ENCODE measurements around the gene CLINT1. TPM values are rescaled to one million over a fixed set of nuclear protein-coding genes. Genes with fewer than 3 reads are reported as not detected.
"Not testable (repeated sequence)": the region's sequence is repeated elsewhere in the genome, so short reads cannot be mapped to it uniquely, and the experiment has no call there.

The CLINT1 gene
- total RNA-seq, 1 experiment from 2014 or later: 103 TPM

DNA sequence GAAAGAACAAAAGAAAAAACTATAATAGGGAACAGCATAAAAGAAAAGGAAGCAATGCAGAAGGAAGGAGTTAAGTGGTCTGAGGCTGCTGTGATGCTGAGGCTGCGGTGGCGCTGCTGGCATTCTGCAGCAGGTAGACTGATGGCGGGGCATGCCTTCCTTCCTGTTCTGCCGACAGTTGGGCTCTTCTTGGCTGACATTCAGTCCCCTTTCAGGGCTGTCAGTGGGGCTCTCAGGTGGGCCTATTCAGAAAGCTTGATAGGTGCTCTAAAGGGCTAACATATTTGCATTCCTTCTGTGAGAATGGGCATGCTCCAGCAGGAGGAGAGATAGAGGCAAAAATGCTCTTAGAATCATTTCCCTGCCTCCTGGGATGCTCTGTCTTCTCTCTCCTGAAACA, 5.1 kb upstream of the CLINT1 start:
- no peak for DNase-seq (ENCODE audit: extremely low read depth, low read depth)

DNA sequence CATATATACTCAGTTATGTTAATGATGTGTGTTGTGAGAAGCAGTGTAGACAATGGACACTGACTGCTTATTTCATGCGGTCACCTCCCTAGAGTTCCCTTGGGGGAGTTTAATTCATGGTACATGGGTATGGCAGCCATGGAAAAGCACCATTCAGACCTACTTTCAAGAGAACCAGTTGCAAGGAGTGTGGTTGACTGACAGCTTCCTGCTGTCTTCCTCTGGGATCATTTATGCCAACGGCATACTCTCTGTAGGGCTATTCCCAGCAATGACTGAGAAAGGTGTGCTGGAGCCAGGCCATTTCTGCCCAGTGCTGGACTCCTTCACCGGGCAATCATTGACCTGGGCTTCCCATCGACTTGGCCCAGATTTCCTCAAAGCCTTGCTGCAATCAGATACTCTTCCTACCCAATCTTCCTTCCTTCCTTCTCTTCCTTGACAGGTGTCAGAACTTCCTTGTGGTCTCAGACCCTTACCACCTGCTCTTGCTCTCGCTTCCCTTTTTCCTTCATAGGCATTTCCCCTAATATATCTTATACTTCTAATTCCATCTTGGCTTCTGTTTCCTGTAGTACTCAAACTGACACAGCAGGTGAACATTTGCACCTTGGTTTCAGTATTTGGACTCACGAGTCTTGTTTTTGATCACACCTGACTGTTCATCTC, 3.4 kb upstream of the CLINT1 start:
- DNase-seq (ENCODE audit: extremely low read depth, low read depth): no peak

DNA sequence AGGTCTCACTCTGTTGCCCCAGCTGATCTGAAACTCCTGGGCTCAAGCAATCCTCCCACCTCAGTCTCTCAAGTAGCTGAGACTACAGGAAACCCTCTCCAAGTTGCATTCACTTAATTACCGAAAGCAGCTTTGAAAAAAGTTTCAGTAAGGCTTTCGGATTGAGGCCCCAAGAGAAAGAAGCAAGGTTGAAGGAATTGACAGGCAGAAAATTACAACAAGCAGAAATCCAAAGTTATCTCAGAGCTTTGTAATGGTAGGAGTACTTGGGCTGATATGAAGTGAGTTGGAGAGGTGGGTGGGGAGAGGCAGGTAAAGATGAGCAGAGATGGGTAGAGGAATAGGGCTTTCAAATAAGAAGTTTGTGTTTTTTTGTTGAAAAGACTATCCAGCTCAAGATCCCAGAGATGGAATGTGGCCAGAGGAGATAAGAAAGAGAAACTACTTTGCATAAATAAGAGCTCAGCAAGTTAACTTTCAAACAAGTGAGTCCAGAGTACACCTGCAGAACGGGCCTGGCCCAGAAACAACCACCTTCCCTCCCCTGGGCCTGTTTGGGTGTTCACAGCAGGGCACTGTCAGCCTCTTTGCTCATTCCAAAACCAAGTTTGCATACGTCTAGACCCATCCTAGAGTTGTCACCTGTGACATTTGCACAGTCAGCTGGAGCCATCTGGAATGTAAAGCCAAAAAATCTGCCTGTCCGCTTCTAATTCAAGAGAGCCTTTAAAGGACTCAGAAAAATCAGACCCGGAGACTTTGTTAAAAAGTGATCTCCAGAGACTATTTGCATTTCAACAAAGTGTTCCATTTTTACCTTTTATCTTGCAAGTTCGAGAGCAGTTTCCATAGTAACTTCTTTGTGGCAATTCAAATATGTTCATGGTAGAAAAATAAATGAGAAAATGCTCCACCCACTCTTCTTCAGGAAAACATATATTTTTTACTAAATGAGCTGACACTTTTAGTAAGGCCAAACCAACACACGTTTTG, 2.2 kb upstream of the CLINT1 start:
- DNase-seq (ENCODE audit: extremely low read depth, low read depth): no peak

DNA sequence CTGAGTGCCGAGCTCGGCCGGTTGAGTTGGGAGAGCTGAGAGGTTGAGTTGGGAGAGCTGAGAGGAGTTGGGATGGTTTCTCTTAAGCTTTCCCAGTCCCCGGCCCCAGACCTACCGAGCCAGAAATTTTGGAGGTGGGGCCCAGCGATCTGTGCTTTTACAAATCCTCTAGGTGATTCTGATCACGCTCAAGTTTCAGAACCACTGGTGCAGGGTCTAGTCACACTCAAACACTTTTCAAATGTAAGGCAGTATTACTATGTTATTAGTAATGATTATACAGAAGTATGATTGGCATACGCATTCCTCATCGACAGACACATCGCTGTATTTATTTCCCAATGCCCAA, 256 bp upstream of the CLINT1 start:
- DNase-seq (ENCODE audit: extremely low read depth, low read depth): no peak

DNA sequence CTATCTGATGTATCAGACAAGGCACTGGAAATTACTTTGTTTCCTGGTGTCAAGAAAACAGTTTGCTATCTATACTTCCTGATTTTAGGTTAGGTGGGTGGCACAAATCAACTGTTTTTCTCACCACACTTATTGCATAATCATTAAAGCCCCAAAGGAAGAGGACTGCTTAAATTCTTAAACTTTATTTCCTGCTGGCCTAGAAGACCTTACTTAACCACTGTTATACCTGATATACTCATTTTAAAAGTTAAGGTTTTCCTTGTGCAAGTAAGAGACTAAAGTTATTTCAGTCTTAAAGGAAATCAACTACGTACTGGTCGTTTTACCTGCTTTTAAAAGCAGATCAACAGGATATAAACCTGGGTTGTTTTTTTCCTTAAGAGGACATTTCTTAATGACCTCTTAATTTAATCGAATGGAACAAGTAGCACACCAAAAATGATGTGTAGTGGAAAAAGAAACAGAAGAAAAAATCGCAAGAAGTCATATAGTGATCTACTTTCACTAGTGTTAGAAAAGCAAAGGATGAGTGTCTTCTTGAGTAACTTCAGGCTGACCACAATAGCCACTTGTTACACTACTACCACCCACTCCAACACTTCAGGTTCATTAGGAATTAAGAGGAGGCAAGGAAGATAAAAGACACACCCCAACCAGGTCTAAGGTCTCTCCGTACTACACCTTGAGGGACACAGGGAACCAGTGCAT, 974 bp downstream of the CLINT1 start:
- no peak for DNase-seq (ENCODE audit: extremely low read depth, low read depth)

DNA sequence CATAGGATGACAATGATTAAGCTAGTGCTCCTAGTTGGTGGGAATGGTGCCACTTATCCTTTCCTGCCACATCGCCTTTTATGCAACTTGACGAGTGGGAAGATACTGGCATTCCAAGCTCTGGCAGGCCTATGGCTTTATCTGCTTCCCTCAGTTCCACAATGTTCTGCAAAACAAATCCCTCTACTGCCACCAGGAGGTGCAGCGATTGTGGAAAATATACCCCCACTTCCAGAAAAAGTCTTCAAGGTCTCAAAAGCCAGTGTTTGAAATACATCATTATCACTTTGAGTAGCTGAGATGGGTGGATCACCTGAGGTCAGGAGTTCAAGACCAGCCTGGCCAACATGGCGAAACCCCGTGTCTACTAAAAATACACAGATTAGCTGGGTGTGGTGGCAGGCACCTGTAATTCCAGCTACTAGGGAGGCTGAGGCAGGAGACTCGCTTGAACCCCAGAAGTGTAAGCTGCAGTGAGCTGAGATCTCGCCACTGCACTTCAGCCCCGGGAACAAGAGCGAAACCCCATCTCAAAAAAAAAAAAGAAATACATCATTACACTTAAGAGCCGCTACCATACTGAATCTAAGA, 3.4 kb downstream of the CLINT1 start:
- peak; percentile 62 for DNase-seq (ENCODE audit: extremely low read depth, low read depth)

DNA sequence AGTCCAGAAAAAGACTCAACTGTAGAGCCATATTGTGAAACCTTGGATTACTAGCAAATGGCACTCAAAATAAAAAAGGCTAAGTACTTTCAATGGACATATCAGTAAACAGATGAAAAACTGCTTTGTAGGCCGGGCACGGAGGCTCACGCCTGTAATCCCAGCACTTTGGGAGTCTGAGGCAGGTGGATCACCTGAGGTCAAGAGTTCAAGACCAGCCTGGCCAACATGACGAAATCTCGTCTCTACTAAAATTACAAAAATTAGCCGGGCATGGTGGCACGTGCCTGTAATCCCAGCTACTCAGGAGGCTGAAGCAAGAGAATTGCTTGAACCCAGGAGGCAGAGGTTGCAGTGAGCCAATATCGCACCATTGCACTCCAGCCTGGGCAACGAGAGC, 5.6 kb downstream of the CLINT1 start:
- DNase-seq (ENCODE audit: extremely low read depth, low read depth): not testable (repeated sequence)

DNA sequence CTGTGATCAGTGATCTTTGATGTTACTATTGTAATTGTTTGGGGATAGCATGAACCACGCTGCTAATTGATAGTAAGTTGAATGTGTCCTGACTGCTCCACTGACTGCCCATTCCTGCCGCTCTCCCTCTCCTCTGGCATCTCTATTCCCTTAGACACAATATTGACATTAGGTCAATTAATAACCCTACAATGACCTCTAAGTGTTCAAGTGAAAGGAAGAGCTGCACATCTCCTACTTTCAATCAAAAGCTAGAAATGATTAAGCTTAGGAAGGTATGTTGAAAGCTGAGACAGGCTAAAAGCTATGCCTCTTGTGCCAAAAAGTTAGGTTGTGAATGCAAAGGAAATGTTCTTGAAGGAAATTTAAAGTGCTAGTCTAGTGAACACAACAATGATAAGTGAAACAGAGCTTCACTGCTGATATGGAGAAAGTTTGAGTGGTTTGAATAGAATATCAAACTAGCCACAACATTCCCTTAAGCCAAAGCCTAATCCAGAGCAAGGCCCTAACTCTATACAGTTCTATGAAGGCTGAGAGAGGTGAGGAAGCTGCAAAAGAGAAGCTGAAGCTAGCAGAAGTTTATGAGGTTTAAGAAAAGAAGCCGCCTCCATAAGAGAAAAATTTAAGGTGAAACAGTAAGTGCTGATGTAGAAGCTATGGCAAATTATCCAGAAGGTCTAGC, 12.9 kb downstream of the CLINT1 start:
- no peak for DNase-seq (ENCODE audit: extremely low read depth, low read depth)

DNA sequence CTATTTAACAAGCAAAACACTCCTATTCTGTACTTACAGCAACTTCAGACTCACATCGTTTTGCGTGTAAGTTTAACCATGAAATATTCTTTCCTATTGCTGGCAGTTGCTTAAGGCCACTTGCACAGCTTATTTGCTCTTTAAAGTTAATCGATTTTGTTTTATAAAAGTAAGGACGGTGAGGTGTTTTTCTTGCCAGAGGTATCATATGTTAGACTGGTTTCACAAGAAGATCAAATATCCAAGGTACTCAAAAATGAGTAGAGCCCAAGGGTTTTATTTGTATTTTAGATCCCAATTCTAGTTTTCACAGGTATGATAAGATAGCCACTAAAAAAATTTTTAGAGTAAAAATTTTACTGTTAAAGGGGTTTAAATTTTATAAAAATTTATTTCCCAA, 16.2 kb downstream of the CLINT1 start:
- no peak for DNase-seq (ENCODE audit: extremely low read depth, low read depth)

DNA sequence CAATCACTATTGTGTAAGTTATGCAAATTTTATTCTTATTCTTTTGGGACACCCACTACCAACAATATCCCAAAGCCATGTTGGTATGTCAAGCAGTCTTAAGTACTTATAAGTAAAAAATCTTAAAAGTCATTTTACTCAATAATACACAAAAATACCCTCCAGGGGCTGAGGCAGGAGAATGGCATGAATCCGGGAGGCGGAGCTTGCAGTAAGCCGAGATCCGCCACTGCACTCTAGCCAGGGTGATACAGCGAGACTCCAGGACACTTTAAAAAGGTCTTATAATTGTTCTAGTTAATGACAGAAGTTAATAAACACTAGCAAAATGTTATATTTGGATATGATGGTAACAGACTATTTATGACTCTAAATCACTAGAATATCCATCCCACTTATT, 16.8 kb downstream of the CLINT1 start:
- DNase-seq (ENCODE audit: extremely low read depth, low read depth): no peak

DNA sequence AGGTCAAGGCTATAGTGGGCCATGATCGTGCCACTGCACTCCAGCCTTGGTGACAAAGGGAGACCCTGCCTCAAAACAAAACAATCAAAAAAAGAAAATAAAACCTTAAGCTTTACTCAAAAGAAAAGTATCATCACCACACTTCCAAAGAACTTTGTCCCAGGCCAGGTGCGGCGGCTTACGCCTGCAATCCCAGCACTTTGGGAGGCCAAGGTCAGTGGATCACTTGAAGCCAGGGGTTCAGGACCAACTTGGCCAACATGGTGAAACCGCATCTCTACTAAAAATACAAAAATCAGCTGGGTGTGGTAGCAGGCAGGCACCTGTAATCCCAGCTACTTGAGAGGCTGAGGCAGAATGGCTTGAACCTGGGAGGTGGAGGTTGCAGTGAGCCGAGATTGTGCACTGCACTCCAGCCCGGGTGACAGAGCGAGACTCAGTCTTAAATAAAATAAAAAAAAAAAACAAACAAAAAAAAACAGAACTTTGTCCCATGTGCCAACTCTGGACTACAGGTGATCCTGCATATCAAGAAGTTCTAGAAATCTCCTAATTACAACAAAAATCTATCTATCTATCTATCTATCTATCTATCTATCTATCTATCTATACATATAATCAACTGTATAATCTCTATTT, 19.7 kb downstream of the CLINT1 start:
- DNase-seq (ENCODE audit: extremely low read depth, low read depth): no peak

DNA sequence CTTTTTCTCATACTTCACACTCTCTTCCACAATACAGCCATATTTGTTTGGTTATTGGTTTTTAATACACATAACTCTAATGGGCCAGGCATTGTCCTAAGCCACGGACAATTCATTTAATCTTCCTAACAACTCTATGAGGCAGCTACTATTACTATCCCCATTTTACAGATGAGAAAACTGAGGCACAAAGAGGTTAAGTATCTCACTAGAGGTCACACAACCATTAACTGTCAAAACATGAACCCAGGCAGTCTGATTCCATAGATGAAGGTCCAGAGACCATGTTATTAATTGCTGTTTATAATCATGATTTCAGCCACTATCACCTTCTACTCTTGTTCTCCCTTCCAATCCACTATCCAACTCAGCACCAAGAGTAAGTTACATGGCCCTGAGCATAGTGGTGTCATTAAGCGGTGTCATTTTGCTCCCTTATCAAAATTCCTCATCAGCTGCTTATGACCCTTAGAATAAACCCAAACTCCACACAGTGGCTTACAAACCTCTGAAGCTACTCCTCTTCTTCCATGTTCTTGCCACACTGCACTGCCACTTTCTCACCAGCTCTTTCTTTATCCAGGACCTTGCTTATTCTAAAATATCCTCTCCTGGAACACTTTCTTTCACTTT, 22.7 kb downstream of the CLINT1 start:
- DNase-seq (ENCODE audit: extremely low read depth, low read depth): no peak

DNA sequence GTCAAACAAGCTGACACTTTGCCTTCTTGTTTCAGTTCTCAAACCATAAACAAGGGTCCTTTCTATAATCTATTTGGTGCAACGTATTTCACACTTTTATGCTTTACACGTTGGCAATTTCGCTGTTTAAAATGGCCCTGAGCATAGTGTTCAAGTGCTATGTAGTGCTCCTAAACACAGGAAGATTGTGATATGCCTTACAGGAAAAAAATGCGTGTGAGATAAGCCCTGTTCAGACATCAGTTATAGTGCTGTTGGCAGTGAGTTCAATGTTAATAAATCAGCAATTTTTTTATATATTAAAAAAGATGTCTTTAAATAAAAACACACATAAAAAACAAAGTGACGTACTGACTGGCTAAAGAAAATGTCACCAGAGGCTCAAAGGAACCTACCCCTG, 23.9 kb downstream of the CLINT1 start:
- no peak for DNase-seq (ENCODE audit: extremely low read depth, low read depth)

DNA sequence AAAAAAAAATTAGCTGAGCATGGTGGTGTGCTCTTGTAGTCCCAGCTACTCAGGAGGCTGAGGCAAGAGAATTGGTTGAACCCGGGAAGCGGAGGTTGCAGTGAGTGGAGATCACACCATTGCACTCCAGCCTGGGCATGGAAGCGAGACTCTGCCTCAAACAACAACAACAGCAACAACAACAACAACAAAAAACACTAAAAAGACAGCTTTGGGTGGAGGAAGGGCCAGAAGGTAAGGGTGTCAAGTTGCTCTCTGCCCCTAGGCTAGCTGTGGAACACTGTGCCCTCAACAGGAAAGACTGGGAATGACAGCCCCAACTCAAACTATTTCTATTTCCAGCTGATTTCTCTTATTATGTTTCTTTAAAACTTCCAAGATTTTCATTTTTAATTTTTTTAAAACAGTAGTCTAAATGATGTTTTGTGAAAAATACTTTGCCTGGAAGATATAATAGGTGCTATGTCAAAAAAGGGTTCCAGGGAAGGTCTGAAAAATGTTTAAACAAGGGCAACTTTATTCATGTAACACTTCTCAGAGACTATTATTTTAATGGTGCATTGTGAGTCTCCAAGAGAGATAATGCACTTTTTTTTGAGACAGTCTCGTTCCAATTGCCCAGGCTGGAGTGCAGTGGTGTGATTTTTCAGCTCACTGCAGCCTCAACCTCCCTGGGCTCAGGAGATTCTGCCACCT, 29.9 kb downstream of the CLINT1 start:
- DNase-seq (ENCODE audit: extremely low read depth, low read depth): peak; percentile 17

DNA sequence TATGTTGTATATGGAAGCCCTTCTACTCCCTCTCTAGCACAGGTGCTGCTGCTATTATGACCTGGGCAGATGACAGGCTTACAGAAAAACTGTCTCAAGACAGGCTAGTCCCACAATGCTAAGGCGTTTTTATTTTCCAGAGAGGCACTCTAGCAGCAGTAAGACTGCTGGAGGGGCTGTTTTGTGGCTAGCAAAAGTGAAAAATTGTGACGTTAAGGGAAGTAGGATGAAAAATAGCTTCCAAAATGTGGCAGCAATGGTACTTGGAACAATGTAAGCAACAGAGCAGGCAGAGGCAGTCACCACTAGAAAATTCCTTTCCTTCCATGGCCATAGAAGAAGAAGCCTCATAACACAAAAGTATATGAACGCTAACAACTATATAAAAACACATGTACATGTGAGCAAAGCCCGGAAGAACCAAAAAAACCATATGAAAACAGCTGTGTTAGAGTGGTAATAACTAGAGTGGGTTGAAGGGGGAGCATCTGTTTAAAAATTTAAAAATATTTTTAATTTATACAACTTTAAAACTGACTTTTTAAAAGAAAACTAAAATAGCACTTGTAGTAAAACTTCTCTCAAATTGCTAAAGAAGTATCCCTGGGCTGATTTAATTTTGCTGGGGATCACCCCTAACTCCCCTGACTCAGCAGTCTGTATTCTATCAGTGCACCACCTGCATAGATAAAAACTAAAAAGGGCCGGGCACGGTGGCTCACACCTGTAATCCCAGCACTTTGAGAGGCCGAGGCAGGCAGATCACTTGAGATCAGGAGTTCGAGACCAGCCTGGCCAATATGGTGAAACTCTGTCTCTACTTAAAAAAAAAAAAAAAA, 30.6 kb downstream of the CLINT1 start:
- DNase-seq (ENCODE audit: extremely low read depth, low read depth): no peak

DNA sequence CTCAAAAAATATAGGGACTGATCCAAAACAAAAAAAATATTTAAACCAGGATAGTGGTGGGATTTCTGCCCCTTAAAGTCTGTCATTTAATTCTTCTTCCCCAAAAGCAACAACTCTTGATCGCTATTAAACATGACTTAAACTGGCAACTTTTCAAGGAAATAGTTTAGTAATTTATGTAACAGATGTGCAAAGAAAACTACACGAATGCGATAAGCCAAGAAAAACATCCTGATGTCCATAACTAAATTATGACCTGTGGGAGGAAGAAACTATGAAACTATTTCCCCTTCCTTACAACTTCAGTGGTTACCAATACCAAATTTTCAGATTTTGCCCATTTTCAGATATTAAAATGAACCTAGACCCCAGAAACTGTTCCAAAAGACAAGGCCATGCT, 31.5 kb downstream of the CLINT1 start:
- no peak for DNase-seq (ENCODE audit: extremely low read depth, low read depth)

DNA sequence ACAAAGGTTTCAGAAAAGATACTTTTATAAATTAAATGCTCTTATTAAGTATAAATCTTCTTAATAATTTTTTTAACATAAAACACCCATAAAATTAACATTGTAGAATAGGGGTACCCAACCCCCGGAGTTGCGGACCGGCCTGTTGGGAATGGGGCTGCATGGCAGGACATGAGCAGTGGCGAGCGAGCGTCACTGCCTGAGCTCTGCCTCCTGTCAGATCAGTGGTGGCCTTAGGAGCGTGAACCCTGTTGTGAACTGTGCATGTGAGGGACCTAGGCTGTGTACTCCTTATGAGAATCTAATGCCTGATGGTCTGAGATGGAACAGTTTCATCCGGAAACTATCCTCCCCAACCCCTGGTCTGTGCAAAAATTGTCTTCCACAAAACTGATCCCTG, 35.3 kb downstream of the CLINT1 start:
- no peak for DNase-seq (ENCODE audit: extremely low read depth, low read depth)

Measured in NCI-H460 (cell line).